Activated CD8-positive, alpha-beta T cell treated with anti-CD3 and anti-CD28 coated beads, Interleukin-2, amount 10 ng/mL, durations not matched to agents 7 days and 5 days (primary cell): ENCODE data around the gene SDHB. TPM values are rescaled to one million over a fixed set of nuclear protein-coding genes. Genes with fewer than 3 reads are reported as not detected.

Experiments used
- ATAC-seq: fragments of 150-1000 bp; cut with Tn5 transposase; one replicate; pipeline ENCODE4 v1.10.0; 2021; ENCODE audit warnings: moderate library complexity
- CTCF ChIA-PET: fragments of 350-600 bp; sonication (Branson Sonifier 250); formaldehyde crosslinking; loops from one replicate; lab custom pipeline; 2021; ENCODE audit warnings: antibody characterized with exemption; lab: Charles Lee
- POLR2A ChIA-PET: fragments of 350-600 bp; sonication (Branson Sonifier 250); formaldehyde crosslinking; loops from one replicate; lab custom pipeline; 2021; ENCODE audit warnings: antibody characterized with exemption; lab: Charles Lee
- DNase-seq: peaks from one replicate; pipeline ENCODE4 v3.0.0-alpha.2; 2020
- H3K27ac Mint-ChIP-seq: one replicate; pipeline ENCODE4 v1.8.0; 2021; ENCODE audit warnings: mild to moderate bottlenecking, mixed read lengths
- H3K27me3 Mint-ChIP-seq: one replicate; pipeline ENCODE4 v1.8.0; 2021; ENCODE audit warnings: low read depth, mixed read lengths
- H3K36me3 Mint-ChIP-seq: one replicate; pipeline ENCODE4 v1.8.0; 2021; ENCODE audit warnings: low read depth, mixed read lengths
- H3K4me1 Mint-ChIP-seq: one replicate; pipeline ENCODE4 v1.8.0; 2021; ENCODE audit warnings: low read depth, mixed read lengths
- H3K4me3 Mint-ChIP-seq: one replicate; pipeline ENCODE4 v1.8.0; 2021; ENCODE audit warnings: mild to moderate bottlenecking, mixed read lengths
- H3K9me3 Mint-ChIP-seq: one replicate; pipeline ENCODE4 v1.8.0; 2022; ENCODE audit warnings: mixed read lengths; ENCODE audit not compliant: insufficient read depth
- total RNA-seq, 2 experiments: library from RNA; stranded (reverse); gene quantifications; one replicate each; pipeline ENCODE4 v1.2.3, GENCODE V29; 2021

The SDHB gene
- total RNA-seq, 2 experiments from 2014 or later = 90.4 to 101 TPM

- H3K36me3 Mint-ChIP-seq = peaks cover 34% of the 10 kb centered on the region
- no peaks in the 10 kb centered on the region for H3K27me3 Mint-ChIP-seq
- no peak overlapping the region for H3K4me3 Mint-ChIP-seq
- H3K9me3 Mint-ChIP-seq = no peaks in the 10 kb centered on the region
- ChIA-PET CTCF (interaction anchor here (1.9 kb wide), 1 partner anchor 80 kb away, joined by 5 read pairs; no protein-coding TSS in a partner anchor), POLR2A (interaction anchor here (1.0 kb wide), 1 partner anchor 135 kb away, joined by 3 read pairs; no protein-coding TSS in a partner anchor)
- H3K4me1 Mint-ChIP-seq = peaks cover 4% of the 10 kb centered on the region
- ATAC-seq (no peak), DNase-seq (no peak)
- no peak overlapping the region for H3K27ac Mint-ChIP-seq
These were observed 13.7 kb downstream of the SDHB start for GRCh38 chr1:17040135-17040534.

GRCh38 chr1:17039522-17039921 lies 14.3 kb downstream of the SDHB start:
- H3K9me3 Mint-ChIP-seq = no peaks in the 10 kb centered on the region
- no peak for DNase-seq
- ATAC-seq = no peak
- CTCF ChIA-PET = interaction anchor here (1.9 kb wide), 1 partner anchor 79 kb away, joined by 5 read pairs; no protein-coding TSS in a partner anchor
- no peaks in the 10 kb centered on the region for H3K4me1 Mint-ChIP-seq
- POLR2A ChIA-PET = interaction anchor here (1.0 kb wide), 1 partner anchor 134 kb away, joined by 3 read pairs; no protein-coding TSS in a partner anchor
- H3K36me3 Mint-ChIP-seq = peaks cover 29% of the 10 kb centered on the region
- no peak overlapping the region for H3K4me3 Mint-ChIP-seq
- H3K27ac Mint-ChIP-seq = no peak overlapping the region
- H3K27me3 Mint-ChIP-seq = no peaks in the 10 kb centered on the region

- DNase-seq = no peak
These were observed 20.4 kb downstream of the SDHB start for GRCh38 chr1:17033481-17033880.

GRCh38 chr1:17032741-17033140 lies 21.1 kb downstream of the SDHB start:
- Mint-ChIP-seq H3K36me3 (peaks cover 23% of the 10 kb centered on the region), H3K27ac (no peak overlapping the region), H3K4me1 (peaks cover 2% of the 10 kb centered on the region), H3K9me3 (no peaks in the 10 kb centered on the region), H3K4me3 (no peak overlapping the region), H3K27me3 (no peaks in the 10 kb centered on the region)
- DNase-seq (no peak), ATAC-seq (no peak)
- CTCF ChIA-PET = interaction anchor here (1.0 to 1.9 kb wide), 3 partner anchors 72 to 80 kb away, joined by 3 to 6 read pairs (median 4); no protein-coding TSS in a partner anchor
- POLR2A ChIA-PET = no interaction called here

More at GRCh38 chr1:17033481-17033880, 20.4 kb downstream of the SDHB start:
- Mint-ChIP-seq H3K27ac (no peak overlapping the region), H3K36me3 (peaks cover 20% of the 10 kb centered on the region), H3K4me3 (no peak overlapping the region), H3K9me3 (no peaks in the 10 kb centered on the region), H3K4me1 (peaks cover 2% of the 10 kb centered on the region), H3K27me3 (no peaks in the 10 kb centered on the region)
- CTCF ChIA-PET = interaction anchor here (1.2 to 1.9 kb wide), 2 partner anchors 73 to 81 kb away, joined by 4 to 6 read pairs; no protein-coding TSS in a partner anchor
- no peak for ATAC-seq
- POLR2A ChIA-PET = no interaction called here

GRCh38 chr1:17031436-17031835 lies 22.4 kb downstream of the SDHB start:
- Mint-ChIP-seq H3K4me1 (peaks cover 2% of the 10 kb centered on the region), H3K27me3 (no peaks in the 10 kb centered on the region), H3K4me3 (no peak overlapping the region), H3K27ac (no peak overlapping the region), H3K36me3 (peaks cover 31% of the 10 kb centered on the region), H3K9me3 (no peaks in the 10 kb centered on the region)
- CTCF ChIA-PET = no interaction called here
- ATAC-seq (no peak), DNase-seq (no peak)
- POLR2A ChIA-PET = no interaction called here

- no peak overlapping the region for H3K27ac Mint-ChIP-seq
- H3K36me3 Mint-ChIP-seq = peaks cover 34% of the 10 kb centered on the region
- ATAC-seq (no peak), DNase-seq (no peak)
- no peaks in the 10 kb centered on the region for H3K27me3 Mint-ChIP-seq
- H3K9me3 Mint-ChIP-seq = no peaks in the 10 kb centered on the region
- CTCF ChIA-PET = no interaction called here
- POLR2A ChIA-PET = no interaction called here
- H3K4me3 Mint-ChIP-seq = no peak overlapping the region
- H3K4me1 Mint-ChIP-seq = peaks cover 2% of the 10 kb centered on the region
These were observed 23.6 kb downstream of the SDHB start for GRCh38 chr1:17030206-17030605.

- ATAC-seq (no peak), DNase-seq (no peak)
- no peak overlapping the region for H3K4me3 Mint-ChIP-seq
- no peaks in the 10 kb centered on the region for H3K9me3 Mint-ChIP-seq
- ChIA-PET CTCF (no interaction called here), POLR2A (no interaction called here)
- H3K4me1 Mint-ChIP-seq = peaks cover 8% of the 10 kb centered on the region
- peaks cover 43% of the 10 kb centered on the region for H3K36me3 Mint-ChIP-seq
- H3K27me3 Mint-ChIP-seq = no peaks in the 10 kb centered on the region
- no peak overlapping the region for H3K27ac Mint-ChIP-seq
These were observed 25.1 kb downstream of the SDHB start for GRCh38 chr1:17028662-17029188.

- Mint-ChIP-seq H3K36me3 (peaks cover 45% of the 10 kb centered on the region), H3K27ac (no peak overlapping the region), H3K27me3 (no peaks in the 10 kb centered on the region), H3K4me1 (peaks cover 5% of the 10 kb centered on the region), H3K4me3 (no peak overlapping the region), H3K9me3 (no peaks in the 10 kb centered on the region)
- no peak for ATAC-seq
- ChIA-PET POLR2A (interaction anchor here (0.6 kb wide), 1 partner anchor 161 kb away, joined by 3 read pairs; no protein-coding TSS in a partner anchor), CTCF (no interaction called here)
- no peak for DNase-seq
These were observed 25.9 kb downstream of the SDHB start for GRCh38 chr1:17027900-17028299.

- peaks cover 5% of the 10 kb centered on the region for H3K4me1 Mint-ChIP-seq
- H3K27me3 Mint-ChIP-seq = no peaks in the 10 kb centered on the region
- CTCF ChIA-PET = no interaction called here
- H3K36me3 Mint-ChIP-seq = peaks cover 45% of the 10 kb centered on the region
- H3K27ac Mint-ChIP-seq = no peak overlapping the region
- POLR2A ChIA-PET = interaction anchor here (0.6 kb wide), 1 partner anchor 162 kb away, joined by 3 read pairs; no protein-coding TSS in a partner anchor
- H3K9me3 Mint-ChIP-seq = no peaks in the 10 kb centered on the region
- no peak overlapping the region for H3K4me3 Mint-ChIP-seq
- DNase-seq (no peak), ATAC-seq (no peak)
These were observed 26.4 kb downstream of the SDHB start for GRCh38 chr1:17027403-17027802.

- POLR2A ChIA-PET = no interaction called here
- Mint-ChIP-seq H3K27ac (peak overlapping the region; percentile 20), H3K4me3 (no peak overlapping the region)
These were observed 29.1 kb downstream of the SDHB start for GRCh38 chr1:17024721-17025120.

GRCh38 chr1:17023573-17023972 lies 30.3 kb downstream of the SDHB start:
- Mint-ChIP-seq H3K27me3 (no peaks in the 10 kb centered on the region), H3K36me3 (peaks cover 57% of the 10 kb centered on the region), H3K4me3 (no peak overlapping the region), H3K27ac (no peak overlapping the region), H3K9me3 (no peaks in the 10 kb centered on the region), H3K4me1 (peaks cover 16% of the 10 kb centered on the region)
- ATAC-seq = no peak
- POLR2A ChIA-PET = no interaction called here
- CTCF ChIA-PET = interaction anchor here (1.3 to 2.1 kb wide), 2 partner anchors 11 to 25 kb away, joined by 3 to 7 read pairs; no protein-coding TSS in a partner anchor
- no peak for DNase-seq

More at GRCh38 chr1:17024721-17025120, 29.1 kb downstream of the SDHB start:
- no peak for ATAC-seq
- DNase-seq = no peak
- Mint-ChIP-seq H3K9me3 (no peaks in the 10 kb centered on the region), H3K27me3 (no peaks in the 10 kb centered on the region), H3K4me1 (peaks cover 7% of the 10 kb centered on the region), H3K36me3 (peaks cover 53% of the 10 kb centered on the region)
- CTCF ChIA-PET = interaction anchor here (2.1 kb wide), 1 partner anchor 24 kb away, joined by 7 read pairs; no protein-coding TSS in a partner anchor

- H3K4me1 Mint-ChIP-seq = peaks cover 18% of the 10 kb centered on the region
- H3K9me3 Mint-ChIP-seq = no peaks in the 10 kb centered on the region
- H3K36me3 Mint-ChIP-seq = peaks cover 56% of the 10 kb centered on the region
- no peaks in the 10 kb centered on the region for H3K27me3 Mint-ChIP-seq
- ChIA-PET POLR2A (no interaction called here), CTCF (interaction anchor here (0.8 to 2.1 kb wide), 4 partner anchors 10 to 25 kb away, joined by 3 to 7 read pairs (median 4); no protein-coding TSS in a partner anchor)
- H3K4me3 Mint-ChIP-seq = no peak overlapping the region
- H3K27ac Mint-ChIP-seq = no peak overlapping the region
- DNase-seq (no peak), ATAC-seq (no peak)
These were observed 30.7 kb downstream of the SDHB start for GRCh38 chr1:17023102-17023501.
